H1 (cell line): ENCODE measurements around the gene E2F8. TPM values are rescaled to one million over a fixed set of nuclear protein-coding genes. Genes with fewer than 3 reads are reported as not detected.

Source experiments
- CTCF ChIA-PET: fragments of 300-600 bp; sonication (Branson Sonifier 250); formaldehyde crosslinking; loops from one replicate; lab custom pipeline; 2021; ENCODE audit not compliant: partially characterized antibody; lab: Charles Lee
- POLR2A ChIA-PET: fragments of 300-600 bp; sonication (Branson Sonifier 250); formaldehyde crosslinking; loops from one replicate; lab custom pipeline; 2021; ENCODE audit warnings: inconsistent platforms; ENCODE audit not compliant: partially characterized antibody; lab: Charles Lee
- DNase-seq, 2 experiments: peaks; one replicate each; pipeline versions ENCODE4 v3.0.0 to v3.0.0-alpha.2; 2010 to 2022; ENCODE audit warnings: low spot score in 2 of 2, low read depth in 1 of 2, mixed read lengths in 1 of 2
- FAIRE-seq: peaks from 2 replicates; lab custom pipeline; 2011; peaks lifted over from hg19 to GRCh38; lab: Jason Lieb, UNC
- H2AFZ ChIP-seq: 2 replicates; pipeline ENCODE4 v1.8.1; 2012; ENCODE audit warnings: low read length, inconsistent platforms
- H2AK5ac ChIP-seq: 2 replicates; pipeline ENCODE4 v1.6.1; 2013; ENCODE audit warnings: low read depth, low read length
- H2BK120ac ChIP-seq: replicated peaks from 2 replicates; pipeline ENCODE3; 2013; ENCODE audit warnings: low read depth, low read length, inconsistent platforms
- H2BK12ac ChIP-seq: 2 replicates; pipeline ENCODE4 v1.6.1; 2013; ENCODE audit warnings: low read depth, low read length
- H2BK15ac ChIP-seq: 2 replicates; pipeline ENCODE4 v1.6.1; 2013; ENCODE audit warnings: low read length
- H2BK20ac ChIP-seq: 2 replicates; pipeline ENCODE4 v1.6.1; 2013; ENCODE audit warnings: low read length
- H2BK5ac ChIP-seq: 2 replicates; pipeline ENCODE4 v1.6.1; 2013; ENCODE audit warnings: low read depth, low read length
- H3K14ac ChIP-seq: 2 replicates; pipeline ENCODE4 v1.6.1; 2013; ENCODE audit warnings: inconsistent platforms; ENCODE audit not compliant: insufficient read length
- H3K18ac ChIP-seq: 2 replicates; pipeline ENCODE4 v1.6.1; 2013; ENCODE audit warnings: low read length; ENCODE audit errors: extremely low read depth
- H3K23ac ChIP-seq: 2 replicates; pipeline ENCODE4 v1.6.1; 2013; ENCODE audit warnings: inconsistent platforms; ENCODE audit not compliant: insufficient read length
- H3K23me2 ChIP-seq: 2 replicates; pipeline ENCODE4 v1.6.1; 2013; ENCODE audit warnings: low read depth, low read length
- H3K27ac ChIP-seq: 2 replicates; pipeline ENCODE4 v1.6.1; 2011; ENCODE audit warnings: low read depth, low read length, inconsistent platforms
- H3K27me3 ChIP-seq, 4 experiments: replicated peaks in 1 of 4; 1 replicate in 1 of 4; 2 replicates in 3 of 4; pipeline versions ENCODE4 v1.6.1 to v1.8.1; 2011 to 2013; ENCODE audit warnings: low read length in 3 of 4, mild to moderate bottlenecking in 3 of 4, inconsistent platforms in 2 of 4, mixed read lengths in 2 of 4, moderate library complexity in 1 of 4; ENCODE audit not compliant: control insufficient read depth in 3 of 4, insufficient read depth in 3 of 4; ENCODE audit errors: extremely low read depth in 1 of 4
- H3K36me3 ChIP-seq, 4 experiments: 2 replicates each; pipeline versions ENCODE4 v1.6.1 to v1.8.1; 2011 to 2013; ENCODE audit warnings: mild to moderate bottlenecking in 4 of 4, low read length in 3 of 4, moderate library complexity in 2 of 4, control low read depth in 1 of 4, inconsistent platforms in 1 of 4; ENCODE audit not compliant: insufficient read depth in 4 of 4, control insufficient read depth in 2 of 4
- H3K4ac ChIP-seq: replicated peaks from 2 replicates; pipeline ENCODE3; 2013; ENCODE audit warnings: low read length, low read depth, mixed read lengths, inconsistent platforms; ENCODE audit not compliant: insufficient read length
- H3K4me1 ChIP-seq, 4 experiments: replicated peaks in 1 of 4; 1 replicate in 1 of 4; 2 replicates in 3 of 4; pipeline versions ENCODE4 v1.6.1 to v1.8.1; 2011 to 2013; ENCODE audit warnings: low read length in 3 of 4, inconsistent platforms in 2 of 4, mixed read lengths in 1 of 4; ENCODE audit not compliant: insufficient read depth in 4 of 4, control insufficient read depth in 3 of 4
- H3K4me2 ChIP-seq, 2 experiments: 2 replicates each; pipeline versions ENCODE4 v1.6.1 to v1.8.1; 2011 to 2013; ENCODE audit warnings: low read depth in 2 of 2, low read length in 2 of 2, control low read depth in 1 of 2, inconsistent platforms in 1 of 2, mild to moderate bottlenecking in 1 of 2; ENCODE audit not compliant: insufficient read depth in 1 of 2
- H3K4me3 ChIP-seq, 4 experiments: fragments of 200-600, 300-600 bp in 1 of 4; sonication (generic), shearing (Covaris generic), sonication (Bioruptor Twin) in 1 of 4; 2 replicates each; pipeline versions ENCODE4 v1.5.1 to v1.8.1; 2011 to 2016; ENCODE audit warnings: low read length in 4 of 4, low read depth in 3 of 4, control low read depth in 2 of 4, inconsistent platforms in 2 of 4, mild to moderate bottlenecking in 2 of 4, mixed read lengths in 1 of 4, moderate library complexity in 1 of 4; ENCODE audit not compliant: insufficient read depth in 2 of 4; ENCODE audit errors: extremely low read depth in 1 of 4
- H3K56ac ChIP-seq: replicated peaks from 2 replicates; pipeline ENCODE3; 2013; ENCODE audit warnings: low read depth, mild to moderate bottlenecking, mixed read lengths, low read length, inconsistent platforms; ENCODE audit not compliant: insufficient read length
- H3K79me1 ChIP-seq: 2 replicates; pipeline ENCODE4 v1.6.1; 2013; ENCODE audit warnings: low read depth, low read length, control low read depth
- H3K79me2 ChIP-seq, 2 experiments: 2 replicates each; pipeline versions ENCODE4 v1.6.1 to v1.8.1; 2012 to 2013; ENCODE audit warnings: low read length in 2 of 2, mild to moderate bottlenecking in 2 of 2, inconsistent platforms in 1 of 2; ENCODE audit not compliant: insufficient read depth in 2 of 2, control insufficient read depth in 1 of 2
- H3K9ac ChIP-seq, 4 experiments: replicated peaks in 1 of 4; 1 replicate in 1 of 4; 2 replicates in 3 of 4; pipeline versions ENCODE4 v1.6.1 to v1.8.1; 2011 to 2013; ENCODE audit warnings: low read depth in 3 of 4, low read length in 3 of 4, control low read depth in 2 of 4, mild to moderate bottlenecking in 2 of 4, moderate library complexity in 2 of 4, inconsistent platforms in 1 of 4; ENCODE audit errors: extremely low read depth in 1 of 4
- H3K9me3 ChIP-seq, 2 experiments: 2 replicates each; pipeline versions ENCODE4 v1.6.1 to v1.8.1; 2012 to 2013; ENCODE audit warnings: mild to moderate bottlenecking in 2 of 2, moderate library complexity in 2 of 2, control low read depth in 1 of 2, inconsistent platforms in 1 of 2, low read depth in 1 of 2, low read length in 1 of 2, mixed read lengths in 1 of 2; ENCODE audit not compliant: insufficient read depth in 2 of 2
- H4K20me1 ChIP-seq, 2 experiments: replicated peaks in 1 of 2; 2 replicates each; pipeline versions ENCODE3 to v1.8.1; 2011 to 2013; ENCODE audit warnings: inconsistent platforms in 2 of 2, low read length in 2 of 2, mild to moderate bottlenecking in 1 of 2; ENCODE audit not compliant: insufficient read depth in 2 of 2, control insufficient read depth in 1 of 2
- H4K5ac ChIP-seq: 2 replicates; pipeline ENCODE4 v1.6.1; 2013; ENCODE audit warnings: low read length, low read depth, mixed read lengths, inconsistent platforms; ENCODE audit not compliant: insufficient read length
- H4K8ac ChIP-seq: 2 replicates; pipeline ENCODE4 v1.8.0; 2013; ENCODE audit warnings: mild to moderate bottlenecking, moderate library complexity, low read length, inconsistent platforms; ENCODE audit not compliant: insufficient read depth; ENCODE audit errors: extremely low read depth
- H4K91ac ChIP-seq: replicated peaks from 2 replicates; pipeline ENCODE3; 2013; ENCODE audit warnings: low read length, mixed read lengths, inconsistent platforms; ENCODE audit not compliant: insufficient read length
- E2F6 ChIP-seq: IDR thresholded peaks from 2 replicates; pipeline ENCODE4 v1.6.1; 2012; ENCODE audit warnings: inconsistent platforms
- JUND ChIP-seq: IDR thresholded peaks from 2 replicates; pipeline ENCODE4 v1.6.1; 2011; ENCODE audit warnings: mild to moderate bottlenecking, improper control_type of control experiment, low read length
- WGBS, 2 experiments: shearing (Covaris generic) in 1 of 2; methylation state at CpG; one replicate each; pipeline versions ENCODE4 v1.1.6 to v1.1.7; 2013 to 2015; ENCODE audit warnings: low lambda C conversion rate in 2 of 2, mixed read lengths in 2 of 2, inconsistent platforms in 1 of 2, low coverage in 1 of 2, missing lambda C conversion rate in 1 of 2; ENCODE audit not compliant: insufficient replicate concordance in 2 of 2, insufficient coverage in 1 of 2, insufficient read length in 1 of 2; ENCODE audit errors: extremely low coverage in 1 of 2, missing lambda C conversion rate in 1 of 2; 5-methylcytosine and 5-hydroxymethylcytosine counted together
- polyA plus RNA-seq, 7 experiments: library from polyadenylated mRNA; depleted of rRNA in 3 of 7; stranded (reverse) in 5 of 7; unstranded in 2 of 7; fragments of >200 nt in 5 of 7; fragments of 200-250 nt in 2 of 7; gene quantifications; 1 replicate in 5 of 7; 2 replicates in 1 of 7; 4 replicates in 1 of 7; pipeline versions ENCODE4 v1.2.1 to v1.2.3, GENCODE V29; 2011 to 2013; ENCODE audit warnings: missing spikeins in 2 of 7, mixed read lengths in 2 of 7
- total RNA-seq: library from RNA; stranded (reverse); fragmentation: NEBNext Ultra II Directional; extraction: Animal tissue kit (Norgen Biotek cat#: 25700); gene quantifications from 2 replicates; pipeline ENCODE4 v1.2.1, GENCODE V29; 2021

Gene E2F8
- total and polyA plus RNA-seq, 2 of the 8 experiments (the other 6 are each of a cell fraction or from before 2014, with no cell fraction given): 5.4 to 11.4 TPM

DNA sequence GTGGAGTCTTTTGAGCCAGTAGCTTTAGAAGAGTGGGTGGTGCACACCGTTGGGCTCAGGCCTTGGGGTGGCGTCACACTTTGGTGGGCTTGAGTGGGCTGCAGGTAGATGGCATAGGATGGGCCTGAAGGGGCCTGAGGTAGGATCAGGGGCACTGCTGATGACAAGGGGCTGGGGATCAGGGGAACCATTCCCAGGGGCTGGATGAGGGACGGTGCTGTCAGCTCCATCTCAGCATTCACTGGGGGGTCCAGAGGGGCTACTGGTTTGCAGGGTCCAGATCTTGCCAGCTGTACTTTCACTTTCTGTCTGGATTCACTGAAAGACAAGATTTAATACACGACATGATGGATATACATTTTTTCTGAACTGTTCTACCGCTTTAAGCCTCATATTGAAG lies 11.1 kb downstream of the E2F8 start:
- FAIRE-seq: no peak
- Histone ChIP-seq H3K18ac (no peak overlapping the region), H2BK120ac (no peak overlapping the region), H4K91ac (no peak overlapping the region), H3K4me3 (no peak overlapping the region), H3K56ac (no peak overlapping the region), H3K36me3 (peaks cover 0 to 28% (median 14%) of the 10 kb centered on the region in 4 experiments), H2AK5ac (no peak overlapping the region), H2AFZ (no peak overlapping the region), H3K4me2 (no peak overlapping the region), H2BK5ac (no peak overlapping the region), H3K23me2 (no peaks in the 10 kb centered on the region), H2BK20ac (no peak overlapping the region), H4K5ac (no peak overlapping the region), H2BK15ac (no peak overlapping the region), H3K27me3 (no peaks in the 10 kb centered on the region), H3K4me1 (no peaks in the 10 kb centered on the region), H3K14ac (no peak overlapping the region), H3K23ac (no peak overlapping the region), H3K9me3 (no peaks in the 10 kb centered on the region), H3K79me1 (no peaks in the 10 kb centered on the region), H4K20me1 (no peaks in the 10 kb centered on the region), H3K9ac (no peak overlapping the region), H3K27ac (no peak overlapping the region), H4K8ac (no peak overlapping the region), H3K79me2 (no peaks in the 10 kb centered on the region), H3K4ac (no peak overlapping the region), H2BK12ac (no peak overlapping the region)
- WGBS, 2 experiments: 94% methylated on average over 5 of the region's 5 CpGs; no CpG with 5 or more reads in 1 of the 2 experiments
- ChIA-PET POLR2A (no interaction called here), CTCF (no interaction called here)
- DNase-seq: no peak
- TF ChIP-seq E2F6 (no peak), JUND (no peak)
